Suprapubic skin (tissue), 4 donors: ENCODE data around the gene ADGRD2.

ENCODE experiments used
- EP300 ChIP-seq: sonication (generic); formaldehyde crosslinking; IDR thresholded peaks from one replicate; pipeline ENCODE4 v1.6.1; 2017; ENCODE audit warnings: antibody characterized with exemption
- POLR2A ChIP-seq, 2 donors: fragments of 450-650 bp; IDR thresholded peaks; one replicate each; pipeline ENCODE4 v1.6.1; 2017; ENCODE audit warnings: antibody characterized with exemption in 2 of 2, mild to moderate bottlenecking in 2 of 2, moderate library complexity in 2 of 2
- POLR2AphosphoS5 ChIP-seq, 3 donors: sonication (generic); formaldehyde crosslinking; IDR thresholded peaks; one replicate each; pipeline ENCODE4 v1.6.1; 2017; ENCODE audit warnings: antibody characterized with exemption in 3 of 3
- TF ChIP-seq, protein P1 (sequence below), 2 donors: fragments of 200-600 bp in 1 of 2; fragments of 450-650 bp in 1 of 2; sonication (generic) in 1 of 2; IDR thresholded peaks; one replicate each; pipeline ENCODE4 v1.5.1; 2016 to 2019; ENCODE audit warnings: antibody characterized with exemption in 2 of 2, mild to moderate bottlenecking in 1 of 2, moderate library complexity in 1 of 2

- TF ChIP-seq POLR2A (IDR thresholded peaks at IDR 0.05) (no peak), POLR2AphosphoS5 (IDR thresholded peaks at IDR 0.05) (no peak), EP300 (no peak)
- TF ChIP-seq, protein P1, sequence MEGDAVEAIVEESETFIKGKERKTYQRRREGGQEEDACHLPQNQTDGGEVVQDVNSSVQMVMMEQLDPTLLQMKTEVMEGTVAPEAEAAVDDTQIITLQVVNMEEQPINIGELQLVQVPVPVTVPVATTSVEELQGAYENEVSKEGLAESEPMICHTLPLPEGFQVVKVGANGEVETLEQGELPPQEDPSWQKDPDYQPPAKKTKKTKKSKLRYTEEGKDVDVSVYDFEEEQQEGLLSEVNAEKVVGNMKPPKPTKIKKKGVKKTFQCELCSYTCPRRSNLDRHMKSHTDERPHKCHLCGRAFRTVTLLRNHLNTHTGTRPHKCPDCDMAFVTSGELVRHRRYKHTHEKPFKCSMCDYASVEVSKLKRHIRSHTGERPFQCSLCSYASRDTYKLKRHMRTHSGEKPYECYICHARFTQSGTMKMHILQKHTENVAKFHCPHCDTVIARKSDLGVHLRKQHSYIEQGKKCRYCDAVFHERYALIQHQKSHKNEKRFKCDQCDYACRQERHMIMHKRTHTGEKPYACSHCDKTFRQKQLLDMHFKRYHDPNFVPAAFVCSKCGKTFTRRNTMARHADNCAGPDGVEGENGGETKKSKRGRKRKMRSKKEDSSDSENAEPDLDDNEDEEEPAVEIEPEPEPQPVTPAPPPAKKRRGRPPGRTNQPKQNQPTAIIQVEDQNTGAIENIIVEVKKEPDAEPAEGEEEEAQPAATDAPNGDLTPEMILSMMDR (IDR thresholded peaks at IDR 0.05) = no peak
Measured at GRCh38 chr9:124462739-124463138, 12.5 kb downstream of the ADGRD2 start.
